HG03175 (cell line): ENCODE results near the gene RIN3.

Experiments used
- ATAC-seq: cut with Tn5 transposase; IDR thresholded peaks from one replicate; pipeline ENCODE4 v1.9.1; 2021; ENCODE audit warnings: mild to moderate bottlenecking, moderate library complexity; ENCODE audit not compliant: unreplicated experiment

RIN3 gene

GRCh38 chr14:92644171-92644969 lies 130.8 kb downstream of the RIN3 start:
- no peak for ATAC-seq

GRCh38 chr14:92644970-92645515 lies 131.5 kb downstream of the RIN3 start:
- no peak for ATAC-seq

DNA sequence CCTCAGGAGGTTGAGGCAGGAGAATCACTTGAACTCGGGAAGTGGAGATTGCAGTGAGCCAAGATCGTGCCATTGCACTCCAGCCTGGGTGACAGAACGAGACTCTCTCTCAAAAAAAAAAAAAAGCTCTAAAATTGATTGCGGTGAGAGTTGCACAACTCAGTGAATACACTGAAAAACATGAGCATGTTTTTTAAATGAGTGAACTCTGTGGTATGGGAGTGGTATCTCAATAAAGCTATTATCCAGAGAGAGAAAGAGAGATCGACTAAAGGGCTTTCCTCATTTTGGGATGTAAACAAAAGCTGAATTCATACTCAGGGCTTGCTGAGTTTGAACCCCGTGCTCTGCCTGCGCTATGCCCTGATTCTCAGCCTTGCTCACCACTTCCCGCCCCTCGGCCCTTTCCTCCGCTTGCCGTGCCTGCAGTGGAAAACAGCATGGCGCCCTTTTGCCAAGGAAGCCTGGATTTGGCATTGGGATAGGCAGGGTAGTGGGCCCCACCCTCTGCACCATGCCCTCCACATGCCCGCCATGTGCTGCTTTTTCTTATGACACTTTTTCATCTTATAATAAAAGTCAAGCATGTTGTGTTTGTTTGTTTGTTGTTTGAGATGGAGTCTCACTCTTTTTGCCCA lies 132.4 kb downstream of the RIN3 start:
- ATAC-seq: no peak

DNA sequence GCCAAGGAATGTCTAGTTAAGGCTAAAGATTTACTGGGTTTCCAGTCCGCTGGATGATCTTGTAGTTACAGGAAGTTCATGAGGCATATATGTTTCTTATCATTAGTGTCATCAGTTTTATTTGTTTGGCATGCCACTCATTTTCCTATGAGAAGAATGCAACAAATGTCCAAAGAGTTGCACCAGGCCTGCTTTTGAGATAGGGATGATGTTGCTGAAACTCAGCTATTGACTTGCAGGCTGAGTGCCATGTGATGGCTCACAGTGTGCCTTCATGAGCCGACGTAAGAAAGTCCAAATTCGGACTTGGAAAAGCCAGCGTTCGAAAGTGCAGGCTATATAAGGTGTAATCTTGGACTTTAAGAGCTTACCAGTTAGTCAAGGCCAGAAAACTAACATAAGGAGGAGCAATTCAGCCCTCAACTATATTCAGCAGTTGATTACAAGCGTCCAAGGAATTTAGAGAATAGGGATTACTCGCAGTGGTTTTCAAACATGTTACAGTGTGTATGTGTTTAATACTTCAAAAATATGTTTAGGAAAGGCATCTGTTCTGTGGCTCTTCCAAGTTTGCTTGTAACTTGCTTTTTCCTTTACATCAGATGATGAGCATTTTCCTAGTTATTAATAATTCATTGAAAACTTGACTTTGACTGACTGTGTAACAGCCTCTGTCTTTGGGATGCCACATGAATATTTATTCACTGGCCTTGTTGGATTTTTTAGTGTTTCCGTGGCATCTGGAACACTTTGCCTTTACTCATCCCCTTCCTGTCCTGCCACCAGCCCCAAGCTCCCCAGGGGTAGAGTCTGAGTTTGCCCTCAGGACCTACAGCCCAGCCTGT lies 133.6 kb downstream of the RIN3 start:
- no peak for ATAC-seq

GRCh38 chr14:92647797-92648279 lies 134.3 kb downstream of the RIN3 start:
- no peak for ATAC-seq

DNA sequence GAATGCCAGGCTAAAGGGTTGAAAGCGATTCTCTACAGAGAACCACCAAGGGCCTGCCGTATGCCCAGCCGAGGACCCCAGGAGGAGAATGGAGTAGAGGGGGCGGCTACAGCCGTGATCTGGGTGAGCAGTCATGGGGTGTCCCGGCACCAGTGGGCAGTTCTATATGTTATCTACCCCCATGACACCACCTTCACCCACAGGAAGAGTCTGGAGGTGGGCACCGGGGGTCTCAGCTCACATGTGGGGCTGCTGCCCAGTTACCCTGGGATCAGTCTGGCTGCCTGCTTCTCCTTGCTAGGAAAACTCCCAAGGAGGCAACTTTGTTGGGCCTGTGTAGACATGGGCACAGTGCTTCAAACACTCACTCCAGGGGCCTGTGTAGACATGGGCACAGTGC lies 135.5 kb downstream of the RIN3 start:
- no peak for ATAC-seq

- no peak for ATAC-seq
Measured at GRCh38 chr14:92649934-92650545, 136.5 kb downstream of the RIN3 start.

- no peak for ATAC-seq
Measured at GRCh38 chr14:92650581-92651105, 137.1 kb downstream of the RIN3 start.

- peak; percentile 77 for ATAC-seq
Measured at GRCh38 chr14:92651106-92651757, 137.7 kb downstream of the RIN3 start.

GRCh38 chr14:92651758-92652406 lies 138.3 kb downstream of the RIN3 start:
- ATAC-seq: no peak

- no peak for ATAC-seq
Measured at GRCh38 chr14:92652413-92653151, 139.0 kb downstream of the RIN3 start.

- no peak for ATAC-seq
Measured at GRCh38 chr14:92653162-92653651, 139.6 kb downstream of the RIN3 start.

DNA sequence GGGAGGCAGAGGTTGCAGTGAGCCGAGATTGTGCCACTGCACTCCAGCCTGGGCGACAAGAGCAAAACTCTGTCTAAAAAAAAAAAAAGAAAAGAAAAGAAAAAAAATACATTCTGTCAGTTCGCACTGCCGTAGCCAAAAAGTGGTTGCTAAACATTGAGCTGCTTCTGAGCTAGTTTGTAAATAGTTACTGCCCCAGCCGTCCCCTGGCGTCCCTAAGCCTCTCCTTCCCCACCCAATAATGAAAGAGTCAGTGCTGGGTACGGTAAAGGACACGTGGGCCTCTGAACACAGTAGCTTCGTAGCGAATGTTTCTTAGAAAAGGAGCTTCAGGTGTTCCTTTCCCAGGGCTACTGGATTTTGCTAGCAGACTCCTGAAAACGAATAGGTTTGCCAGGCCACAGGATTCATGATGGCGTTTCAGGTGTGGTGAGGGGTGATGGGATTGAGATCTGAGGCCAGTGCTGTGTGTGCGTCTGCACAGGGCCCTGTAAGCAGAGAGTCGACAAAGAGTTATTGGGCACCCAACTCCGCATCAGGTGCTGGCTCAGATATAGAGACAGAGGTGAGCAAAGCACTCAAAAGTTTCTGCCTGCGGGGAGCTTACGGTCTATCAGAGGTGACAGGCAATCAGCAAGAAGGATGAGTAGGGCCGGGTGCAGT lies 140.8 kb downstream of the RIN3 start:
- ATAC-seq: no peak

GRCh38 chr14:92655419-92656201 lies 142.0 kb downstream of the RIN3 start:
- ATAC-seq: no peak

DNA sequence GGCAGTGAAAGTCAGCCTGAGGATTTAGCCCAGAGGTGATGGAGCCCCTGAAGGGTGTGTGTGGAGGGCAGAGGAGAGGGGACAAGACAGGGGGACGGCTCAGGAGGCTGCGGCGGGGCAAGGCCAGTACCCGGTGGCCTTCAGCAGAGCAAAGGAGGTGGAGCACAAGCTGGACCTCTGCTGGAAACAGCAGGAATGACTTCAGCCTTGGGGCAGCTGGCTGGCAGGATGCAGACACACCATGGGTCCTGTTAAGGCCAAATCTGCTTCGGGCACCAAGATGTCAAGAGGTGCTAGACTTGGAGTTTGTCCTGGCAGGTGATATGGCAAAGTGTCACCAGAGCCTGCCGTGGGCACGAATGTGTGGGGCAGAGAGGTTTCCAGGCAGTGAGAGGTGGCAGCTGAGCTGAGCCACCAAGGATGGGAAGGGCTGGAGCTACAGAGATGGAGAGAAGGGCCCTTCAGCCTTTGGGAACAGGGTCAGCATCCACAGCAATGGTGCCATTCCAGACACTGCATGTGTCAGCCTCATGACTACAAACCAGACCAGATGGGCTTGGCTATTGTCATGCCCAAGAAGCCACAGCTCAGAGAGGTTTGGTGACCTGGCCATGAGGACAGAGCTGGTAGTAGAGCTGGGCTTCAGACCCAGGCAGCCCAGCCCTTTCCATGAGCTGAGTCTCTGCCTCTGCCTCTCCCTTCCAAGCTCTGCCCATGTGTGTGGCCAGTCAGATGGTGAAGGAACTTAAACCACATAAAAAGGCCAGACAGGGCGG lies 142.9 kb downstream of the RIN3 start:
- no peak for ATAC-seq

- ATAC-seq: no peak
Measured at GRCh38 chr14:92657457-92658142, 144.0 kb downstream of the RIN3 start.
